K562 (cell line): ENCODE data around the gene SARS1. TPM values are rescaled to one million over a fixed set of nuclear protein-coding genes. Genes with fewer than 3 reads are reported as not detected.
A peak's percentile ranks its signal among the peaks of the same experiment; 100 is the strongest.

Experiments used
- ATAC-seq: fragments of 200-7000 bp; cut with Tn5 transposase; 3 replicates; pipeline ENCODE4 v1.9.1; 2020; ENCODE audit warnings: moderate library complexity
- BruUV-seq: library from RNA; stranded (reverse); fragments of 400-500 nt; replicated peaks from 2 replicates; lab custom pipeline; 2021; lab: Mats Ljungman, UMichigan
- CTCF ChIA-PET: fragments of 300-600 bp; formaldehyde crosslinking; extraction: SDS; loops from one replicate; lab custom pipeline; 2021; ENCODE audit warnings: low intra/inter-chr PET ratio; lab: Yijun Ruan, JAX
- POLR2A ChIA-PET: fragments of 300-600, 350-650 bp; sonication (Branson Sonifier 250); formaldehyde crosslinking; extraction: SDS; loops from one replicate; lab custom pipeline; 2021; ENCODE audit warnings: antibody characterized with exemption, inconsistent platforms; lab: Yijun Ruan, JAX
- DNase-seq, 4 experiments: peaks; one replicate each; pipeline versions ENCODE4 v3.0.0 to v3.0.0-alpha.2; 2011 to 2018; ENCODE audit warnings: low spot score in 3 of 4, mixed read lengths in 3 of 4; ENCODE audit errors: extremely low read depth in 1 of 4
- FAIRE-seq: peaks from 2 replicates; lab custom pipeline; 2011; peaks lifted over from hg19 to GRCh38; lab: Jason Lieb, UNC
- H2AFZ ChIP-seq: 2 replicates; pipeline ENCODE4 v1.6.0; 2011; ENCODE audit warnings: low read depth, low read length, control low read depth, inconsistent platforms
- H3K27ac ChIP-seq: fragments of 200-600 bp; 3 replicates; pipeline ENCODE4 v1.8.0; 2011; ENCODE audit warnings: low read depth, mild to moderate bottlenecking, control low read depth, inconsistent platforms, low read length, moderate library complexity, mixed read lengths; ENCODE audit errors: extremely low read depth
- H3K27me3 ChIP-seq, 2 experiments: fragments of 300-600 bp in 1 of 2; 2 replicates in 1 of 2; 3 replicates in 1 of 2; pipeline versions ENCODE4 v1.6.0 to v1.8.0; 2011; ENCODE audit warnings: inconsistent platforms in 2 of 2, low read length in 2 of 2, mild to moderate bottlenecking in 1 of 2, mixed read lengths in 1 of 2, moderate library complexity in 1 of 2; ENCODE audit not compliant: control insufficient read depth in 2 of 2, insufficient read depth in 2 of 2
- H3K36me3 ChIP-seq: fragments of 300-600 bp; 3 replicates; pipeline ENCODE4 v1.8.0; 2011; ENCODE audit warnings: mild to moderate bottlenecking, low read length, inconsistent platforms; ENCODE audit not compliant: control insufficient read depth, insufficient read depth
- H3K4me1 ChIP-seq, 2 experiments: fragments of 200-600 bp in 1 of 2; replicated peaks in 1 of 2; 2 replicates in 1 of 2; 3 replicates in 1 of 2; pipeline versions ENCODE4 v1.5.1 to v1.8.0; 2011; ENCODE audit warnings: inconsistent platforms in 2 of 2, low read length in 2 of 2, mild to moderate bottlenecking in 1 of 2, mixed read lengths in 1 of 2, moderate library complexity in 1 of 2; ENCODE audit not compliant: control insufficient read depth in 2 of 2, insufficient read depth in 2 of 2
- H3K4me2 ChIP-seq: 2 replicates; pipeline ENCODE4 v1.6.1; 2011; ENCODE audit warnings: low read length, control low read depth, inconsistent platforms, mixed read lengths; ENCODE audit not compliant: insufficient read depth
- H3K4me3 ChIP-seq: fragments of 200-600 bp; sonication (generic), shearing (Covaris generic); 2 replicates; pipeline ENCODE4 v1.5.1; 2016; ENCODE audit warnings: control low read depth, inconsistent platforms
- H3K79me2 ChIP-seq: fragments of 200-600 bp; 3 replicates; pipeline ENCODE4 v1.8.0; 2011; ENCODE audit warnings: low read length, inconsistent platforms; ENCODE audit not compliant: control insufficient read depth, insufficient read depth
- H3K9ac ChIP-seq, 2 experiments: 2 replicates each; pipeline versions ENCODE4 v1.6.0 to v1.6.1; 2011; ENCODE audit warnings: low read depth in 2 of 2, low read length in 2 of 2, control low read depth in 1 of 2, inconsistent platforms in 1 of 2, mild to moderate bottlenecking in 1 of 2, mixed read lengths in 1 of 2; ENCODE audit not compliant: insufficient read depth in 1 of 2
- H3K9me1 ChIP-seq: one replicate; pipeline ENCODE4 v1.6.0; 2011; ENCODE audit warnings: inconsistent platforms, mild to moderate bottlenecking, low read length, moderate library complexity; ENCODE audit not compliant: control insufficient read depth, insufficient read depth
- H3K9me3 ChIP-seq: replicated peaks from 2 replicates; pipeline ENCODE4 v1.5.1; 2011; ENCODE audit warnings: low read depth, low read length, inconsistent platforms; ENCODE audit not compliant: control insufficient read depth, insufficient read depth
- H4K20me1 ChIP-seq: replicated peaks from 2 replicates; pipeline ENCODE4 v1.6.1; 2011; ENCODE audit warnings: low read length, inconsistent platforms, mixed read lengths; ENCODE audit not compliant: control insufficient read depth, insufficient read depth
- BCLAF1 ChIP-seq, 2 experiments: fragments of 450-650 bp in 1 of 2; IDR thresholded peaks; 2 replicates each; pipeline ENCODE4 v1.6.1; 2011 to 2017; ENCODE audit warnings: low read depth in 2 of 2, antibody characterized with exemption in 1 of 2, borderline replicate concordance in 1 of 2, low read length in 1 of 2, mild to moderate bottlenecking in 1 of 2, mixed read lengths in 1 of 2; ENCODE audit not compliant: control insufficient read depth in 1 of 2
- CTCF ChIP-seq, 3 experiments: IDR thresholded peaks in 2 of 3; conservative IDR thresholded peaks in 1 of 3; 2 replicates each; pipeline ENCODE4 v1.5.1; 2011 to 2012; ENCODE audit warnings: low read length in 3 of 3, mild to moderate bottlenecking in 3 of 3, control low read depth in 2 of 3, improper control_type of control experiment in 1 of 3, inconsistent platforms in 1 of 3, low read depth in 1 of 3, mixed read lengths in 1 of 3, moderate library complexity in 1 of 3; ENCODE audit not compliant: insufficient read depth in 2 of 3
- RBM14 ChIP-seq: fragments of 200-400 bp; formaldehyde crosslinking; IDR thresholded peaks from 2 replicates; pipeline ENCODE4 v1.6.1; 2018; ENCODE audit warnings: low read depth, mild to moderate bottlenecking, low read length, moderate library complexity, borderline replicate concordance; ENCODE audit not compliant: insufficient read depth
- WGBS: fragments of 100-300 bp; shearing (Covaris generic); methylation state at CpG from one replicate; pipeline ENCODE4 v1.1.6; 2016; ENCODE audit warnings: low coverage, mixed read lengths; ENCODE audit not compliant: insufficient coverage; ENCODE audit errors: missing lambda C conversion rate; 5-methylcytosine and 5-hydroxymethylcytosine counted together
- in situ Hi-C: fragments of 300-500 bp; cut with MboI; formaldehyde crosslinking; loops from 4 replicates; pipeline ENCODE4 v1.15.0; 2018; ENCODE audit warnings: inconsistent platforms, mixed read lengths
- intact Hi-C: fragments of 100-400 bp; cut with micrococcal nuclease; formaldehyde crosslinking; loops from 2 replicates; pipeline ENCODE4 v1.14.2; 2022
- polyA plus RNA-seq, 8 experiments: library from polyadenylated mRNA; depleted of rRNA in 4 of 8; stranded (reverse) in 5 of 8; unstranded in 3 of 8; fragments of >200 nt; fragmentation: Nextera tagmentation in 2 of 8; fragmentation: Illumina TruSeq in 1 of 8; extraction: Ambion mirVana in 2 of 8; extraction: Trizol in 1 of 8; gene quantifications; 2 replicates each; pipeline versions ENCODE4 v1.2.1 to v1.2.3, GENCODE V29; 2011 to 2014; ENCODE audit warnings: inconsistent platforms in 1 of 8, missing spikeins in 1 of 8
- total RNA-seq, 7 experiments: library from RNA; depleted of rRNA in 6 of 7; stranded (reverse); fragments of >200 nt in 6 of 7; fragmentation: Illumina TruSeq in 2 of 7; extraction: Trizol in 2 of 7; gene quantifications; 2 replicates each; pipeline versions ENCODE4 v1.2.1 to v1.2.3, GENCODE V29; 2011 to 2021; ENCODE audit warnings: low replicate concordance in 1 of 7

The SARS1 gene
- total and polyA plus RNA-seq, 9 of the 15 experiments (the other 6 are each of a cell fraction or from before 2014, with no cell fraction given): 221 to 623 (median 254) TPM

GRCh38 chr1:109272831-109273547 is 59.3 kb downstream of the SARS1 start:
- H3K27me3 ChIP-seq: no peaks in the 10 kb centered on the region
- POLR2A ChIA-PET: no interaction called here
- CTCF ChIA-PET: interaction anchor here (0.5 to 1.1 kb wide), 2 partner anchors 10 to 1787 kb away, joined by 3 to 5 read pairs; no protein-coding TSS in a partner anchor
- TF ChIP-seq CTCF (IDR thresholded peaks at IDR 0.05 in 2 of 3, conservative IDR thresholded peaks at IDR 0.05 in 1 of 3; ENCODE audit: insufficient read depth in 2 of 3, low read depth in 1 of 3, low read length in 3 of 3): 0 out of 6 replicates have a peak, but pooled peaks of 2 of the 3 experiments have one; percentile 3 to 10
- no peak for TF ChIP-seq BCLAF1 (IDR thresholded peaks at IDR 0.05; ENCODE audit: borderline replicate concordance in 1 of 2, control insufficient read depth in 1 of 2, low read depth in 2 of 2, low read length in 1 of 2)
- 0 out of 2 replicates have a peak, but pooled peaks have one; percentile 33 for TF ChIP-seq RBM14
- no peak overlapping the region for H2AFZ ChIP-seq
- H3K9me1 ChIP-seq: no peaks in the 10 kb centered on the region
- FAIRE-seq: no peak
- no peak overlapping the region for H3K27ac ChIP-seq
- in situ Hi-C loops (no loop called here), intact Hi-C loops (no loop called here)
- H3K9ac ChIP-seq: peak overlapping the region in 1 of 2 experiments; percentile 76; a peak in 2 of 4 replicates
- no peak overlapping the region for H3K4me3 ChIP-seq
- H3K4me1 ChIP-seq: peaks cover 36 to 70% of the 10 kb centered on the region in 2 experiments
- peaks cover 41% of the 10 kb centered on the region; the same call in 2 of the 3 replicates for H3K36me3 ChIP-seq
- DNase-seq: no peak
- 79% methylated on average over 13 of the region's 16 CpGs for WGBS
- no peak overlapping the region for H3K4me2 ChIP-seq
- no peak for ATAC-seq
- 0 out of 3 replicates have a peak, but pooled peaks cover 2% of the 10 kb centered on the region for H3K79me2 ChIP-seq
- BruUV-seq: no TSS peak
- H3K9me3 ChIP-seq: no peaks in the 10 kb centered on the region
- 0 out of 2 replicates have a peak, but pooled peaks cover 4% of the 10 kb centered on the region for H4K20me1 ChIP-seq
